ENCODE results near the gene GSTK1.
"Not testable (repeated sequence)": the region's sequence is repeated elsewhere in the genome, so short reads cannot be mapped to it uniquely, and the experiment has no call there.

The GSTK1 gene

GRCh38 chr7:143263266-143264195, at the start of gene GSTK1:
TSS of gene GSTK1 (plus strand) at chr7:143263441. CDS start at chr7:143263514, 73 bp downstream.
- DNase-seq (ENCODE audit: low read depth), result peak; percentile 66

- DNase-seq (ENCODE audit: low read depth), result not testable (repeated sequence)
These were observed 49.8 kb upstream of the GSTK1 start for GRCh38 chr7:143213478-143213877.

- DNase-seq (ENCODE audit: low read depth), result peak; percentile 40
These were observed 48.2 kb upstream of the GSTK1 start for GRCh38 chr7:143214789-143215679.

- DNase-seq (ENCODE audit: low read depth), result no peak
These were observed 47.1 kb upstream of the GSTK1 start for GRCh38 chr7:143216151-143216550.

- no peak for DNase-seq (ENCODE audit: low read depth)
These were observed 46.6 kb upstream of the GSTK1 start for GRCh38 chr7:143216686-143217085.

- DNase-seq (ENCODE audit: low read depth), result no peak
These were observed 45.4 kb upstream of the GSTK1 start for GRCh38 chr7:143217806-143218205.

- no peak for DNase-seq (ENCODE audit: low read depth)
These were observed 42.0 kb upstream of the GSTK1 start for GRCh38 chr7:143221286-143221685.

- DNase-seq (ENCODE audit: low read depth), result no peak
These were observed 41.5 kb upstream of the GSTK1 start, which contains the start of gene TAS2R40 for GRCh38 chr7:143221737-143222136. TSS of gene TAS2R40 (plus strand) at chr7:143222037. CDS start at chr7:143222079, 42 bp downstream.

- DNase-seq (ENCODE audit: low read depth), result no peak
These were observed 40.5 kb upstream of the GSTK1 start for GRCh38 chr7:143222782-143223181.

GRCh38 chr7:143223784-143224183, 39.5 kb upstream of the GSTK1 start:
- DNase-seq (ENCODE audit: low read depth), result no peak

GRCh38 chr7:143225047-143225446, 38.2 kb upstream of the GSTK1 start:
- no peak for DNase-seq (ENCODE audit: low read depth)

- no peak for DNase-seq (ENCODE audit: low read depth)
These were observed 35.4 kb upstream of the GSTK1 start for GRCh38 chr7:143227806-143228205.

- DNase-seq (ENCODE audit: low read depth), result no peak
These were observed 34.0 kb upstream of the GSTK1 start for GRCh38 chr7:143229054-143229790.

- no peak for DNase-seq (ENCODE audit: low read depth)
These were observed 32.4 kb upstream of the GSTK1 start for GRCh38 chr7:143230602-143231457.

- no peak for DNase-seq (ENCODE audit: low read depth)
These were observed 29.3 kb upstream of the GSTK1 start for GRCh38 chr7:143233816-143234532.

- DNase-seq (ENCODE audit: low read depth), result no peak
These were observed 28.7 kb upstream of the GSTK1 start for GRCh38 chr7:143234533-143234875.

GRCh38 chr7:143235561-143235960, 27.7 kb upstream of the GSTK1 start:
- DNase-seq (ENCODE audit: low read depth), result no peak

- no peak for DNase-seq (ENCODE audit: low read depth)
These were observed 26.7 kb upstream of the GSTK1 start for GRCh38 chr7:143236408-143236990.

- DNase-seq (ENCODE audit: low read depth), result no peak
These were observed 25.9 kb upstream of the GSTK1 start for GRCh38 chr7:143237366-143237765.
